Fibroblast of skin of scalp (primary cell): Measurements from ENCODE around the gene C17orf107. TPM values are rescaled to one million over a fixed set of nuclear protein-coding genes. Genes with fewer than 3 reads are reported as not detected.
"Not testable (repeated sequence)": the region's sequence is repeated elsewhere in the genome, so short reads cannot be mapped to it uniquely, and the experiment has no call there.

ENCODE experiments used
- DNase-seq: peaks from one replicate; pipeline ENCODE4 v3.0.0-alpha.2; 2013
- polyA plus RNA-seq, 2 experiments: library from polyadenylated mRNA; unstranded; fragments of 120-200 nt; gene quantifications; one replicate each; pipeline ENCODE4 v1.2.1, GENCODE V29; 2013; ENCODE audit not compliant: insufficient read length in 2 of 2

The C17orf107 gene
- polyA plus RNA-seq (2013, experiment 1 of 2; ENCODE audit: insufficient read length), result 4.6 TPM
- polyA plus RNA-seq (2013, experiment 2 of 2; ENCODE audit: insufficient read length), result 5.2 TPM

- peak; percentile 72 for DNase-seq
Observed at GRCh38 chr17:4899341-4900230, at the start of gene C17orf107. Gene C17orf107 (plus strand): TSS chr17:4899536. CDS start chr17:4899763, 227 bp downstream.

- DNase-seq, result no peak
Observed at GRCh38 chr17:4850246-4850645, 49.1 kb upstream of the C17orf107 start.

- DNase-seq, result no peak
Observed at GRCh38 chr17:4851084-4851483, 48.3 kb upstream of the C17orf107 start.

- peak; percentile 74 for DNase-seq
Observed at GRCh38 chr17:4852567-4853207, 46.6 kb upstream of the C17orf107 start.

GRCh38 chr17:4853208-4853671 is 46.1 kb upstream of the C17orf107 start:
- DNase-seq, result no peak

GRCh38 chr17:4854111-4854681 is 45.1 kb upstream of the C17orf107 start:
- DNase-seq, result peak; percentile 56

GRCh38 chr17:4856271-4856936 is 42.9 kb upstream of the C17orf107 start:
- no peak for DNase-seq

GRCh38 chr17:4856937-4857314 is 42.4 kb upstream of the C17orf107 start:
- DNase-seq, result no peak

- DNase-seq, result not testable (repeated sequence)
Observed at GRCh38 chr17:4857347-4857746, 42.0 kb upstream of the C17orf107 start.

- no peak for DNase-seq
Observed at GRCh38 chr17:4858068-4858881, 41.1 kb upstream of the C17orf107 start.

- DNase-seq, result peak; percentile 7
Observed at GRCh38 chr17:4858882-4859260, 40.5 kb upstream of the C17orf107 start.

- no peak for DNase-seq
Observed at GRCh38 chr17:4859816-4860625, 39.3 kb upstream of the C17orf107 start.

- DNase-seq, result no peak
Observed at GRCh38 chr17:4860651-4861050, 38.7 kb upstream of the C17orf107 start.

- DNase-seq, result no peak
Observed at GRCh38 chr17:4861052-4861451, 38.3 kb upstream of the C17orf107 start.

GRCh38 chr17:4862720-4863119 is 36.6 kb upstream of the C17orf107 start:
- DNase-seq, result no peak

GRCh38 chr17:4863321-4863720 is 36.0 kb upstream of the C17orf107 start:
- no peak for DNase-seq

GRCh38 chr17:4867535-4867934 is 31.8 kb upstream of the C17orf107 start:
- DNase-seq, result not testable (repeated sequence)

- not testable (repeated sequence) for DNase-seq
Observed at GRCh38 chr17:4869058-4869998, 30.0 kb upstream of the C17orf107 start.

GRCh38 chr17:4870855-4871254 is 28.5 kb upstream of the C17orf107 start:
- no peak for DNase-seq

- no peak for DNase-seq
Observed at GRCh38 chr17:4872786-4873185, 26.6 kb upstream of the C17orf107 start.
